SK-N-SH treated with all-trans-retinoic acid at 6 μM for 48 hours (cell line): ENCODE data around the gene MOV10L1.

ENCODE experiments used
- ARNTL ChIP-seq: fragments of 450-650 bp; formaldehyde crosslinking; IDR thresholded peaks from 2 replicates; pipeline ENCODE4 v1.5.0; 2020; ENCODE audit warnings: low read depth, mild to moderate bottlenecking, moderate library complexity, borderline replicate concordance
- CREB5 ChIP-seq: fragments of 250-450 bp; sonication (Bioruptor Pico); IDR thresholded peaks from 2 replicates; pipeline ENCODE4 v1.5.1; 2020; ENCODE audit warnings: low read depth, mild to moderate bottlenecking, moderate library complexity
- CSDC2 ChIP-seq: fragments of 250-450 bp; sonication (Bioruptor Pico); IDR thresholded peaks from 2 replicates; pipeline ENCODE4 v1.5.0; 2020; ENCODE audit warnings: mild to moderate bottlenecking, moderate library complexity
- GLIS3 ChIP-seq: fragments of 250-450 bp; sonication (Bioruptor Pico); IDR thresholded peaks from 2 replicates; pipeline ENCODE4 v1.5.0; 2020; ENCODE audit warnings: mild to moderate bottlenecking, moderate library complexity
- OSR1 ChIP-seq: fragments of 250-450 bp; sonication (Bioruptor Pico); IDR thresholded peaks from 2 replicates; pipeline ENCODE4 v1.8.0; 2022; ENCODE audit warnings: moderate library complexity, mild to moderate bottlenecking, inconsistent platforms
- PPARA ChIP-seq: fragments of 250-450 bp; sonication (Bioruptor Pico); IDR thresholded peaks from 2 replicates; pipeline ENCODE4 v1.5.0; 2020; ENCODE audit warnings: mild to moderate bottlenecking, borderline replicate concordance
- SNAI2 ChIP-seq: fragments of 250-450 bp; sonication (Bioruptor Pico); IDR thresholded peaks from 2 replicates; pipeline ENCODE4 v1.5.0; 2020; ENCODE audit warnings: mild to moderate bottlenecking, moderate library complexity
- TOX ChIP-seq: fragments of 250-450 bp; sonication (Bioruptor Pico); IDR thresholded peaks from 2 replicates; pipeline ENCODE4 v1.8.0; 2021; ENCODE audit warnings: mild to moderate bottlenecking, moderate library complexity, borderline replicate concordance
- ZC3H10 ChIP-seq: fragments of 250-450 bp; sonication (Bioruptor Pico); IDR thresholded peaks from 2 replicates; pipeline ENCODE4 v1.5.1; 2021; ENCODE audit warnings: mild to moderate bottlenecking, moderate library complexity
- ZFP3 ChIP-seq: fragments of 250-450 bp; sonication (Bioruptor Pico); IDR thresholded peaks from 2 replicates; pipeline ENCODE4 v1.5.0; 2020; ENCODE audit warnings: mild to moderate bottlenecking, moderate library complexity
- ZNF70 ChIP-seq: fragments of 450-650 bp; formaldehyde crosslinking; IDR thresholded peaks from 2 replicates; pipeline ENCODE4 v1.5.0; 2020; ENCODE audit warnings: mild to moderate bottlenecking, moderate library complexity
- TF ChIP-seq, protein P1 (sequence below): fragments of 250-450 bp; sonication (Bioruptor Pico); IDR thresholded peaks from 2 replicates; pipeline ENCODE4 v1.5.1; 2021; ENCODE audit warnings: mild to moderate bottlenecking, moderate library complexity
- TF ChIP-seq, protein P2 (sequence below): fragments of 250-450 bp; sonication (Bioruptor Pico); IDR thresholded peaks from 2 replicates; pipeline ENCODE4 v1.8.0; 2020; ENCODE audit warnings: mild to moderate bottlenecking, moderate library complexity, borderline replicate concordance

DNA sequence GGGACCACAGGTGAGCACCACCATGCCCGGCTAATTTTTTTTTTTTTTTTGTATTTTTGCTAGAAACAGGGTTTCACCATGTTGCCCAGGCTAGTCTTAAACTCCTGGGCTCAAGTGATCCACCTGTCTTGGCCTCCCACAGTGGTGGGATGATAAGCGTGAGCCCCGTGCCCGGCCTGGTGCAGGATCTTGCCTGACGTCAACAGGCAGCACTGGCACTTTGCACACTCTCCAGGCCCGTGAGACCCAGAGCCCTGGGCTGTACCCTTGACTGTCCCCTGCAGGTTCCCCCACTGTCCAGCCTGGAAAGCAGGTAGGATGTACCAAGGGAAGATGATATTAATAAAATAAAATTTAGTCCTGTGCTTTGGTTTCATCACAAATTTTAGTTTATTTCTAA, 51.7 kb downstream of the MOV10L1 start:
- no peak for TF ChIP-seq ZFP3 (CRISPR knock-in tag)
- no peak for TF ChIP-seq CREB5
- no peak for TF ChIP-seq ARNTL (CRISPR knock-in tag)
- no peak for TF ChIP-seq TOX (CRISPR knock-in tag)
- TF ChIP-seq OSR1 (CRISPR knock-in tag), result no peak
- TF ChIP-seq ZC3H10, result no peak
- no peak for TF ChIP-seq GLIS3 (CRISPR knock-in tag)
- TF ChIP-seq, protein P1, sequence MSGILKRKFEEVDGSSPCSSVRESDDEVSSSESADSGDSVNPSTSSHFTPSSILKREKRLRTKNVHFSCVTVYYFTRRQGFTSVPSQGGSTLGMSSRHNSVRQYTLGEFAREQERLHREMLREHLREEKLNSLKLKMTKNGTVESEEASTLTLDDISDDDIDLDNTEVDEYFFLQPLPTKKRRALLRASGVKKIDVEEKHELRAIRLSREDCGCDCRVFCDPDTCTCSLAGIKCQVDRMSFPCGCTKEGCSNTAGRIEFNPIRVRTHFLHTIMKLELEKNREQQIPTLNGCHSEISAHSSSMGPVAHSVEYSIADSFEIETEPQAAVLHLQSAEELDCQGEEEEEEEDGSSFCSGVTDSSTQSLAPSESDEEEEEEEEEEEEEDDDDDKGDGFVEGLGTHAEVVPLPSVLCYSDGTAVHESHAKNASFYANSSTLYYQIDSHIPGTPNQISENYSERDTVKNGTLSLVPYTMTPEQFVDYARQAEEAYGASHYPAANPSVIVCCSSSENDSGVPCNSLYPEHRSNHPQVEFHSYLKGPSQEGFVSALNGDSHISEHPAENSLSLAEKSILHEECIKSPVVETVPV (CRISPR knock-in tag), result no peak
- TF ChIP-seq, protein P2, sequence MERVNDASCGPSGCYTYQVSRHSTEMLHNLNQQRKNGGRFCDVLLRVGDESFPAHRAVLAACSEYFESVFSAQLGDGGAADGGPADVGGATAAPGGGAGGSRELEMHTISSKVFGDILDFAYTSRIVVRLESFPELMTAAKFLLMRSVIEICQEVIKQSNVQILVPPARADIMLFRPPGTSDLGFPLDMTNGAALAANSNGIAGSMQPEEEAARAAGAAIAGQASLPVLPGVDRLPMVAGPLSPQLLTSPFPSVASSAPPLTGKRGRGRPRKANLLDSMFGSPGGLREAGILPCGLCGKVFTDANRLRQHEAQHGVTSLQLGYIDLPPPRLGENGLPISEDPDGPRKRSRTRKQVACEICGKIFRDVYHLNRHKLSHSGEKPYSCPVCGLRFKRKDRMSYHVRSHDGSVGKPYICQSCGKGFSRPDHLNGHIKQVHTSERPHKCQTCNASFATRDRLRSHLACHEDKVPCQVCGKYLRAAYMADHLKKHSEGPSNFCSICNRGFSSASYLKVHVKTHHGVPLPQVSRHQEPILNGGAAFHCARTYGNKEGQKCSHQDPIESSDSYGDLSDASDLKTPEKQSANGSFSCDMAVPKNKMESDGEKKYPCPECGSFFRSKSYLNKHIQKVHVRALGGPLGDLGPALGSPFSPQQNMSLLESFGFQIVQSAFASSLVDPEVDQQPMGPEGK (CRISPR knock-in tag), result no peak
- no peak for TF ChIP-seq SNAI2 (CRISPR knock-in tag)
- no peak for TF ChIP-seq PPARA
- no peak for TF ChIP-seq CSDC2 (CRISPR knock-in tag)
- no peak for TF ChIP-seq ZNF70
